ENCODE measurements around the gene ALG12. TPM values are rescaled to one million over a fixed set of nuclear protein-coding genes. Genes with fewer than 3 reads are reported as not detected.

ALG12 gene
- total RNA-seq, 4 donors from 2014 or later: 5.9 to 13.9 (median 9.2) TPM

DNA sequence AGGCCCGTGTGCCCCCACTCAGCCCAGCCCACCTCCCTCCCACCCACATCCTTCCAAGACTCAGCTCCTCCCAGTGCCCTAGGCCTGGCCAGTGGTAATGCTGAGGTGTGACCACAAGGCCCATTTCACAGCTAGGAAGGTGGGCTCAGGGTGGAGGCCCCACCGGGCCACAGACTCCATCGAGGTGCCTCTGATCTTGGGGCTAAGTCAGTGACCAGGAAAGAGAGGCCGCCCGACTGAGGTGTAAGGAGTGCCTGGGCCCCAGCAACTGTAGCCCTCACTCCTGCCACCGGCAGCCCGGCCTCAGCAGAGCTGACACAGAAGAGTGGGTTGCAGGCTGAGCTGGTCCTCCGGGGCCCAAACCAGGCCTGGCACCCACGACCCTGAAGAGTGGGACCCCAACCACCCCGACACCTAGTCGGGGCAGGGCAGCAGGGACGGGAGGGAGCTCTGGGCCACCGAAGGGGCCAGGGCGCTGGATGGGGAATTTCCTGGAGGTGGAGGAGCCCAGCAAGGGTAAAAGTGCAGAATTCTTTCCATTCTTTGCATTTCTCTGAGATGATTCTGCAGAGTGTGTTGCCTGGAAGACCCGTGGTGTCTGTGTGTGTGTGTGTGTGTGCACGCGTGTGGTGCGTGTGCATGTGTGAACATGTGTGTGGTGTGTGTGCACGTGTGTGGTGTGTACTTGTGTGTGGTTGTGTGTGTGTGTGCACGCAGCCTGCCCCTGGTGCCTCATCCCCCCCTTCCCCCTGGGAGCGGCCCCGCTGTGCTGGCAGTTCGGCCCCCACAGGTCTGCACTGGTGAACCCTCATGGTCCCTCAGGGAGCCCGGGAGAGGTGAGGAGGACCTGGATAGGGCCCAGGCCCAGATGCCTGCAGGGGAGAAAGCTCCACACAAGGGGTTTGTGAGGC is 34.0 kb upstream of the ALG12 start:
- no peak for TF ChIP-seq CTCF (IDR thresholded peaks at IDR 0.05; ENCODE audit: low read depth)

- no peak for TF ChIP-seq CTCF (IDR thresholded peaks at IDR 0.05; ENCODE audit: low read depth)
Observed at GRCh38 chr22:49951678-49951985, 33.4 kb upstream of the ALG12 start.

DNA sequence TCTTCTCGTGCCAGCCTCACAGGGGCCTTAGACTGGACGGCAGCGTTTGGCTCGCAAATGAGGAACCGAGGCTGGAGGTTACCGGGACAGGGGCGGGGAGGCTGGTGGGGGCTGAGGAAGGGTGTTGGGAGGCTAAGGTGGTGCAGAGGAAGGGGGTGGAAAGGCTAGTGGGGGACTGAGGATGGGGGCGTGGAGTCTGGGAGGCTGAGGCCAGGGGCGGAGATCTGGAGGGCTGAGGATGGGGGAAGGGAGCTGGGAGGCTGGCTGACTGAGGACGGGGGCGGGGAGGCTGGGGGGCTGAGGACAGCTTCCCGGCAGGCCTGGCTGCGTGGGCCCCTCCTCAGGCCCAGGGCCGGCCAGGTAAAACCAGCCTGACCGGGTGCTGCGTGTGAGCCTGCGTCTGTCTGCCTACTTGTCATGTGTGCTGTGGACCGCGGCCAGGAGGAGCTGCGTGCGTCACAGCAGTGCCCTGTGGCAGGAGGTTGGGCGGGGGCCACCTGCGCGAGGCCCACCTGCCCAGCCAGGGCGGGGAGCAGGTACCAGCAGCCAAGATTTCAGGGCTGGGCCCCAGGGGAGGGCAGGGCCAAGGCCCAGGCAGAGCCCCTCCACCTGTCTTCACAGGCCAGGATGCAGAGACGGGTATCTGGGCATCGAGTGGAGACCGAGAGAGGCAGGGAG is 32.9 kb upstream of the ALG12 start:
- no peak for TF ChIP-seq CTCF (IDR thresholded peaks at IDR 0.05; ENCODE audit: low read depth)

DNA sequence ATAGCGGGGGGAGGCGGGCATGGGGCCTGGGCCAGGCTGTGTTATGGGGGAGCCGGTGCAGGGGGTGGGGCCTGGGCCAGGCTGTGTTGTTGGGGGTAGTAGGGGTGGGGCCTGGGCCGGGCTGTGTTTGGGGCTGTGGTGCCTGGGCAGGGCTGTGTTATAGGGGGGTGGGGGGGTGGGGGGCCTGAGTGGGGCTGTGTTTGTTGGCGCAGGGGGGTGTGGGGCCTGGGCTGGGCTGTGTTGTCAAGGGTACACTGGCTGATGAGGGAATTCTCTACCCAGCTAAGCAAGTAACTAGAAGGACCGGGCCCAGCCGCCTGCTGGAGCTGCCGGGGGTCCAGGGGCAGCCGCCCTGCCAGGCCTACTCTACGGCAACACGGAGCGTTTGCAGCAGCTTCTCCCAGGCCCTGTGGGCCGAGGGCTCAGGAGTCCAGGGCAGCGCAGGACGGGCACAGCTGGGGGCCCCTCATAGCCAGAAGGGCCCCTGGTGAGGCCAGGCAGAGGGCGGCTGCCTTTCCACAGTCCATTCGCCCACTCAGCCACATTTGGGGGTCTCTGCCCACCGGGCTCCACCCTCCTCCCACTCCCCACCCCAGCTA is 32.3 kb upstream of the ALG12 start:
- no peak for TF ChIP-seq CTCF (IDR thresholded peaks at IDR 0.05; ENCODE audit: low read depth)

DNA sequence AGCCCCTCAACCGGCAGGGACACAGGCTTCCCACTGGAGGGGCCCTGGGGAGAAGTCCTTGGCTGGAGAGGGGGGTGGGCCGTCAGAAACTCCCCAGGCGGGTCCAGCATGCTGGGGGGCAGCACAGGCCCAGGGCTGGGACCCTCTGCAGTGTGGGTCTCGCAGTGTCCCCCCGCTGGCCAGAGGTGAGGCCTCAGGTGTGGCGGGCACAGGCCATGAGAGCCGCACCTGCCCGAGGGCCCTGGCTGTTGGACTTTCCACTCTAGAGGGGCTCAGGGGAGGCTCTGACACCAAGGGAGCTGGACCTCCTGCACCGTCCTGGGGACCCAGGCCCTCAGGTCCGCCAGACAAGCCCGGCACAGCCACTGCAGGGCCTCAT is 31.7 kb upstream of the ALG12 start:
- no peak for TF ChIP-seq CTCF (IDR thresholded peaks at IDR 0.05; ENCODE audit: low read depth)

DNA sequence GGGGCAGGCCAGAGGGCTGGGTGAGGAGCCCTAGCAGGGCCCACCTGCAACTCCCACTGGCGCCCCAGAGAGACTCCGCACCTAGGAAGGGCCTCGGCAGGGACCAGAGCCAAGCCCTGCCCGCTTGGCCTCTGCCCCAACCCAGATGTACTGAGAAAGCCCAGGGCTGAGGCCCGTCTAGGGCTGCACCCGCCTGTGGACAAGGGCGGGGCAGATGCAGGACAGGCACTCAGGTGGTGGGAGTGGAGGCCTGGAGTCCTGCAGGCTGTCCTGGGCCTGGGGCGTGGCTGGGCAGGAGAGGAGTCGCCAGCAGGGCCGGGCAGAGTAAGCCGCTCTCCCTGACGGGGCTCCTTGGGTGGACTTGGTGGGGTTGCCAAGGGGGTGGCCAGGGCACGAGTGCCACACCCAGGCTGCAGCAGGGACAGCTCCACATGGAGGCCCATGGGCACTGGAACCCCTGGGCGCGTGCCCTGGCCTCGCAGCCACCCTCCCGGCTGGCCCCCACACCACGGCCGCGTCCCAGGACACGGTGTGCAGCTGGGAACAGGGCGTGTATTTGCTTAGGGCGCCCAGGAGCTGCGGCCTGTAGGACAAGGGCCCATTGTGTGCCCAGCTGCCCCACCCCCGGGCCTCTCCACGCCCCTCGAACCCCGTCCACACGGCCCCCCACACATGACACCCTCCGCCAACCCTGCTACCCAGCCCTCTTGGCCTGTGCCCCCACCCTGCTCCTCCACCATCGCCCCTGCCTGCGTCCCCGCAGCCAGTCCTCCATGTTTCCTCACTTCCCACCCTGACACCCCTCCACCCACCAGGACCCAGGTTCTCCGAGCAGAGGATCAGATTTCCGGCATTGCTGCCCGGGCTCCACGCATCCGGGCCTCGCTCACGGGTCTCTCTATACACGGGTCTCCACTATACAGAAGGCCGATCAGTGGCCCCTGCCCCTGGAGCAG is 31.0 kb upstream of the ALG12 start:
- no peak for TF ChIP-seq CTCF (IDR thresholded peaks at IDR 0.05; ENCODE audit: low read depth)
